Globus pallidus (tissue), 1 donor: ENCODE results near the gene NUTM1.
"Not testable (repeated sequence)": the region's sequence is repeated elsewhere in the genome, so short reads cannot be mapped to it uniquely, and the experiment has no call there.

Source experiments
- DNase-seq: peaks from one replicate; pipeline ENCODE4 v3.0.0-alpha.2; 2015; ENCODE audit warnings: low spot score

NUTM1 gene

GRCh38 chr15:34336231-34336990 is 6.7 kb upstream of the NUTM1 start:
- DNase-seq, result peak; percentile 5

- DNase-seq, result no peak
Observed at GRCh38 chr15:34336991-34337556, 6.0 kb upstream of the NUTM1 start.

GRCh38 chr15:34337557-34338306 is 5.4 kb upstream of the NUTM1 start, which contains the start of gene SLC12A6:
TSS of gene SLC12A6 (minus strand) at chr15:34337781. CDS start at chr15:34336680, 1,101 bp downstream.
- peak; percentile 91 for DNase-seq

- DNase-seq, result no peak
Observed at GRCh38 chr15:34338347-34338746, 4.8 kb upstream of the NUTM1 start.

GRCh38 chr15:34339946-34340345 is 3.2 kb upstream of the NUTM1 start:
- no peak for DNase-seq

GRCh38 chr15:34341381-34342212 is 1.5 kb upstream of the NUTM1 start:
- no peak for DNase-seq

- DNase-seq, result not testable (repeated sequence)
Observed at GRCh38 chr15:34342213-34342736, 840 bp upstream of the NUTM1 start.

GRCh38 chr15:34347951-34348638 is 5.0 kb downstream of the NUTM1 start:
- DNase-seq, result no peak

GRCh38 chr15:34348735-34349300 is 5.7 kb downstream of the NUTM1 start:
- no peak for DNase-seq

- no peak for DNase-seq
Observed at GRCh38 chr15:34349769-34350168, 6.7 kb downstream of the NUTM1 start.

GRCh38 chr15:34352996-34353395 is 9.9 kb downstream of the NUTM1 start:
- DNase-seq, result not testable (repeated sequence)

GRCh38 chr15:34353627-34354026 is 10.5 kb downstream of the NUTM1 start:
- DNase-seq, result no peak

GRCh38 chr15:34354286-34354685 is 11.2 kb downstream of the NUTM1 start:
- no peak for DNase-seq

- no peak for DNase-seq
Observed at GRCh38 chr15:34355241-34355640, 12.1 kb downstream of the NUTM1 start.

- DNase-seq, result no peak
Observed at GRCh38 chr15:34357653-34358052, 14.5 kb downstream of the NUTM1 start.

GRCh38 chr15:34358367-34358766 is 15.3 kb downstream of the NUTM1 start:
- no peak for DNase-seq

- DNase-seq, result no peak
Observed at GRCh38 chr15:34358948-34359347, 15.8 kb downstream of the NUTM1 start.

- DNase-seq, result no peak
Observed at GRCh38 chr15:34359416-34359815, 16.3 kb downstream of the NUTM1 start.

- DNase-seq, result no peak
Observed at GRCh38 chr15:34360298-34360697, 17.2 kb downstream of the NUTM1 start.

- DNase-seq, result no peak
Observed at GRCh38 chr15:34361278-34361677, 18.2 kb downstream of the NUTM1 start.
